WERI-Rb-1 (cell line): ENCODE measurements around the gene MTMR4.

Experiments
- DNase-seq: peaks from one replicate; pipeline ENCODE4 v3.0.0-alpha.2; 2020
- H3K27ac ChIP-seq: fragments of 250-450 bp; sonication (Bioruptor Pico); 2 replicates; pipeline ENCODE4 v1.5.1; 2020; ENCODE audit warnings: mild to moderate bottlenecking, moderate library complexity
- H3K27me3 ChIP-seq: fragments of 250-450 bp; sonication (Bioruptor Pico); 2 replicates; pipeline ENCODE4 v1.5.1; 2021; ENCODE audit warnings: mild to moderate bottlenecking, low read depth, moderate library complexity; ENCODE audit not compliant: insufficient read depth, severe bottlenecking
- H3K36me3 ChIP-seq: fragments of 250-450 bp; sonication (Bioruptor Pico); 2 replicates; pipeline ENCODE4 v1.5.1; 2020; ENCODE audit warnings: mild to moderate bottlenecking, moderate library complexity
- H3K4me3 ChIP-seq: 2 replicates; pipeline ENCODE4 v1.5.1; 2011; ENCODE audit warnings: low read depth, mild to moderate bottlenecking, control low read depth, low read length
- H3K9me3 ChIP-seq: fragments of 250-450 bp; sonication (Bioruptor Pico); 2 replicates; pipeline ENCODE4 v1.5.1; 2021; ENCODE audit warnings: mild to moderate bottlenecking, moderate library complexity; ENCODE audit not compliant: severe bottlenecking
- CTCF ChIP-seq: IDR thresholded peaks from 2 replicates; pipeline ENCODE4 v1.5.1; 2011; ENCODE audit warnings: low read depth, mild to moderate bottlenecking, control low read depth, inconsistent platforms, low read length

MTMR4 gene

GRCh38 chr17:58475985-58476384, 38.5 kb downstream of the MTMR4 start:
- Histone ChIP-seq H3K27ac (no peak overlapping the region), H3K36me3 (no peaks in the 10 kb centered on the region), H3K9me3 (no peaks in the 10 kb centered on the region), H3K4me3 (no peak overlapping the region), H3K27me3 (no peaks in the 10 kb centered on the region)
- no peak for DNase-seq
- no peak for TF ChIP-seq CTCF

- no peaks in the 10 kb centered on the region for H3K36me3 ChIP-seq
- no peak overlapping the region for H3K4me3 ChIP-seq
- no peaks in the 10 kb centered on the region for H3K9me3 ChIP-seq
- no peak overlapping the region for H3K27ac ChIP-seq
- no peaks in the 10 kb centered on the region for H3K27me3 ChIP-seq
- DNase-seq = no peak
- no peak for TF ChIP-seq CTCF
Measured at GRCh38 chr17:58470356-58470755, 44.1 kb downstream of the MTMR4 start.

GRCh38 chr17:58468944-58469343, 45.5 kb downstream of the MTMR4 start:
- no peaks in the 10 kb centered on the region for H3K36me3 ChIP-seq
- DNase-seq = no peak
- no peaks in the 10 kb centered on the region for H3K27me3 ChIP-seq
- TF ChIP-seq CTCF = no peak
- no peak overlapping the region for H3K27ac ChIP-seq
- H3K4me3 ChIP-seq = no peak overlapping the region
- H3K9me3 ChIP-seq = no peaks in the 10 kb centered on the region

- TF ChIP-seq CTCF = no peak
- Histone ChIP-seq H3K4me3 (no peak overlapping the region), H3K9me3 (no peaks in the 10 kb centered on the region), H3K27ac (no peak overlapping the region), H3K27me3 (no peaks in the 10 kb centered on the region), H3K36me3 (no peaks in the 10 kb centered on the region)
- DNase-seq = no peak
Measured at GRCh38 chr17:58455491-58455890, 58.9 kb downstream of the MTMR4 start.

- no peak for DNase-seq
- Histone ChIP-seq H3K9me3 (no peaks in the 10 kb centered on the region), H3K27ac (no peak overlapping the region), H3K27me3 (no peaks in the 10 kb centered on the region), H3K36me3 (no peaks in the 10 kb centered on the region), H3K4me3 (no peak overlapping the region)
- no peak for TF ChIP-seq CTCF
Measured at GRCh38 chr17:58452738-58453137, 61.7 kb downstream of the MTMR4 start.
